Karpas-422 (cell line): ENCODE data around the gene TMEFF1. TPM values are rescaled to one million over a fixed set of nuclear protein-coding genes. Genes with fewer than 3 reads are reported as not detected.

Experiments
- DNase-seq: peaks from one replicate; pipeline ENCODE4 v3.0.0-alpha.2; 2015
- H2AFZ ChIP-seq: fragments of 200-600 bp; sonication (generic); 2 replicates; pipeline ENCODE4 v1.6.1; 2014; ENCODE audit warnings: antibody characterized with exemption, low read length, mixed read lengths
- H3K27ac ChIP-seq: fragments of 200-600 bp; sonication (generic); 2 replicates; pipeline ENCODE4 v1.5.1; 2014; ENCODE audit warnings: mild to moderate bottlenecking, low read length, moderate library complexity
- H3K27me3 ChIP-seq: fragments of 200-600 bp; sonication (generic); 2 replicates; pipeline ENCODE4 v1.6.1; 2014; ENCODE audit warnings: low read length, mixed read lengths
- H3K36me3 ChIP-seq: fragments of 200-600 bp; sonication (generic); 2 replicates; pipeline ENCODE4 v1.6.1; 2014; ENCODE audit warnings: low read length, mixed read lengths; ENCODE audit not compliant: insufficient read depth
- H3K4me1 ChIP-seq: fragments of 200-600 bp; sonication (generic); 2 replicates; pipeline ENCODE4 v1.6.1; 2014; ENCODE audit warnings: mild to moderate bottlenecking, low read length, mixed read lengths
- H3K4me2 ChIP-seq: fragments of 200-600 bp; sonication (generic); 2 replicates; pipeline ENCODE4 v1.6.1; 2014; ENCODE audit warnings: low read length, low read depth, mild to moderate bottlenecking; ENCODE audit not compliant: poor library complexity, severe bottlenecking
- H3K4me3 ChIP-seq: fragments of 200-600 bp; sonication (generic); 2 replicates; pipeline ENCODE4 v1.5.1; 2014; ENCODE audit warnings: mild to moderate bottlenecking, antibody characterized with exemption, low read length, mixed read lengths
- H3K79me2 ChIP-seq: fragments of 200-600 bp; sonication (generic); 2 replicates; pipeline ENCODE4 v1.6.1; 2014; ENCODE audit warnings: mild to moderate bottlenecking, low read length, mixed read lengths
- H3K9ac ChIP-seq: fragments of 200-600 bp; sonication (generic); 2 replicates; pipeline ENCODE4 v1.6.0; 2014; ENCODE audit warnings: low read length
- H3K9me2 ChIP-seq: fragments of 200-600 bp; sonication (generic), shearing (Covaris generic); replicated peaks from 2 replicates; pipeline ENCODE4 v1.6.0; 2014; ENCODE audit warnings: mild to moderate bottlenecking, low read length, moderate library complexity; ENCODE audit not compliant: insufficient read depth
- H3K9me3 ChIP-seq: fragments of 300-700, 200-600 bp; sonication (generic); 2 replicates; pipeline ENCODE4 v1.6.1; 2014; ENCODE audit warnings: low read length, mixed read lengths
- H4K20me1 ChIP-seq: fragments of 200-600 bp; sonication (generic); 2 replicates; pipeline ENCODE4 v1.6.1; 2014; ENCODE audit warnings: mild to moderate bottlenecking, antibody characterized with exemption, low read length, low read depth; ENCODE audit not compliant: insufficient read depth
- total RNA-seq: library from RNA; depleted of rRNA; stranded (reverse); fragments of >200 nt; shearing (Covaris generic); gene quantifications from 2 replicates; pipeline ENCODE4 v1.2.3, GENCODE V29; 2014; ENCODE audit warnings: low replicate concordance

TMEFF1 gene
- total RNA-seq, 1 experiment from 2014 or later = not detected

DNA sequence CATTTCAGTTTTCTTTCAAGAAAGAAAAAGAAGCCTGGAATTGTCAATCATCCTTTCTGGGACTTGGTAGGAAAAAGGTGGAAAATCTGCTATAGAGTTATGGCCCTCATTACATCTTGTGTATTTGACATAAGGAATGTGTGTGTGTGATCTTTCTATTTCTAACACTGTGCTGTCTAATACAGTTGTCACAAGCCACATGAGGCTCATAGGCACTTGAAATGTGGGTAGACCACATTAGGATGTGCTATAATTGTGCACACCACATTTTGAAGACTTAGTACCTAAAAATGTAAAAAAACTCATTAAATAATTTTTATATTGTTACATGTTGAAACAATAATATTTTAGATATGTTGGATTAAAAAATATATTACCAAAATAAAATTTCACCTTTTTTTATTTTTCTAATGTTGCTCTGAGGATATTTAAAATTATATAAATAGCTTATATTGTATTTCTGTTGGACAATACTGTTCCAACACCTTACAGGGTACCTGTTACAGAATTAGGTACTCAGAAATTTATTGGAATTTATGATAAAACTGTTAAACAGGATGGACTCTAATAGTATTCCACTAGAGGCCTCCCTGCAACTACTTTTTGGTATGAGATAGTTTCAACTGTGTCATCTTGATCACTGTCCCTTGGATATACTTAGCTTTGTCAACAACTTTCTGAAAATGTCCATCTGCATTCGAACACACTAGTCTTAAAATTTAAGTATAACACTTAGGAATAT, 27.6 kb upstream of the TMEFF1 start:
- Histone ChIP-seq H3K36me3 (peaks cover 4% of the 10 kb centered on the region; the same call in 1 of the 2 replicates), H3K4me3 (no peak overlapping the region), H3K27me3 (no peaks in the 10 kb centered on the region), H3K4me2 (no peak overlapping the region), H3K4me1 (no peaks in the 10 kb centered on the region), H2AFZ (no peak overlapping the region), H3K9ac (no peak overlapping the region), H3K9me3 (no peaks in the 10 kb centered on the region), H4K20me1 (no peaks in the 10 kb centered on the region), H3K9me2 (no peaks in the 10 kb centered on the region), H3K79me2 (peaks cover 39% of the 10 kb centered on the region), H3K27ac (no peak overlapping the region)
- no peak for DNase-seq

- H3K9ac ChIP-seq = no peak overlapping the region
- no peak overlapping the region for H3K27ac ChIP-seq
- H3K4me1 ChIP-seq = no peaks in the 10 kb centered on the region
- peaks cover 38% of the 10 kb centered on the region for H3K79me2 ChIP-seq
- H3K9me3 ChIP-seq = no peaks in the 10 kb centered on the region
- H4K20me1 ChIP-seq = no peaks in the 10 kb centered on the region
- no peak overlapping the region for H2AFZ ChIP-seq
- no peak overlapping the region for H3K4me2 ChIP-seq
- peaks cover 4% of the 10 kb centered on the region; the same call in 1 of the 2 replicates for H3K36me3 ChIP-seq
- no peak for DNase-seq
- H3K9me2 ChIP-seq = no peaks in the 10 kb centered on the region
- H3K4me3 ChIP-seq = no peak overlapping the region
- H3K27me3 ChIP-seq = no peaks in the 10 kb centered on the region
Measured at GRCh38 chr9:100445903-100446549, 26.9 kb upstream of the TMEFF1 start.

DNA sequence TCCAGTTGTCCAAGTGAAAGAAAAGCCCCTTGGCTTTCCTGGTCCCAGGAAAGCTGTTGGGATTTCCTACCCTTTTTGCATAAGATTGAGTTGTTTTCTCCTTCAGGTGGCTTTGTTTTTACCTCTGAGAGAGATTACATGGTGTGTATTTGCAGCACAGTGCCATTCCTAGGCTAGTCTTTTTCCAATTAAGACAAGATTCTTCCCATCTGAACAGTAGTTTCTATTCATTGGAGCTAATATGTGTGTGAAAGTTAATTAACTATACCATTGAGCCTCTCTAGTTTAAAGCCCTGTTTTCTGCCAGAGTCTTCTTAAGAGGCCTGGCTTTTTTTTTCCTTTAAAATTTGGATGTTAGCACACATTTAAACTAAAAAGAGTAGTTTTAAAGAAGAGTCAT, 25.9 kb upstream of the TMEFF1 start:
- H3K4me2 ChIP-seq = no peak overlapping the region
- no peaks in the 10 kb centered on the region for H3K4me1 ChIP-seq
- H3K27me3 ChIP-seq = no peaks in the 10 kb centered on the region
- H3K36me3 ChIP-seq = peaks cover 7% of the 10 kb centered on the region
- H3K4me3 ChIP-seq = no peak overlapping the region
- no peaks in the 10 kb centered on the region for H3K9me3 ChIP-seq
- peaks cover 36% of the 10 kb centered on the region for H3K79me2 ChIP-seq
- H3K27ac ChIP-seq = no peak overlapping the region
- H2AFZ ChIP-seq = no peak overlapping the region
- H3K9ac ChIP-seq = no peak overlapping the region
- H4K20me1 ChIP-seq = no peaks in the 10 kb centered on the region
- DNase-seq = no peak
- H3K9me2 ChIP-seq = no peaks in the 10 kb centered on the region

- peaks cover 33% of the 10 kb centered on the region for H3K79me2 ChIP-seq
- no peak for DNase-seq
- peaks cover 12% of the 10 kb centered on the region for H3K36me3 ChIP-seq
- H3K4me2 ChIP-seq = no peak overlapping the region
- H3K27me3 ChIP-seq = no peaks in the 10 kb centered on the region
- no peak overlapping the region for H2AFZ ChIP-seq
- H3K9ac ChIP-seq = no peak overlapping the region
- no peaks in the 10 kb centered on the region for H4K20me1 ChIP-seq
- no peak overlapping the region for H3K27ac ChIP-seq
- H3K4me1 ChIP-seq = no peaks in the 10 kb centered on the region
- no peak overlapping the region for H3K4me3 ChIP-seq
- no peaks in the 10 kb centered on the region for H3K9me2 ChIP-seq
- H3K9me3 ChIP-seq = no peaks in the 10 kb centered on the region
Measured at GRCh38 chr9:100448266-100448665, 24.7 kb upstream of the TMEFF1 start.

DNA sequence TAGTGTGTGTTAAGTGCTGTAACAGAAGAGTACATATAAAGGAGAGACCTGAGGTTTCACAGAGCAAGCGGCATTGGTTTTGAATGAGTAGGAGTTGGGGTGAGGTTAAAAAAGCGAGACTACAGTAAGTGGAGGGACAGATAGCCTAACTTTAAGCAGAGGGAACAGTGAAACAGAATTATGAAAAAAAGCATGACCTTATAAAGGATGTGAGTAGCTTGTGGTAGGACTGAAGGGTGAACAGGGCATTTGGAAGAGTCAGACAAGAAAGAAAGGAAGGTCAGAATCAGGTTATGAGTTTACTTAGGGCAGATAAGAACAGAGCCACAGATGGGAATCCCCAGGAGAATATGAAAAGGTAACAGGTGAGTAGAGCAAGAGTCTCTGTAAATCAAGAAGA, 23.5 kb upstream of the TMEFF1 start:
- H3K9me2 ChIP-seq = no peaks in the 10 kb centered on the region
- H4K20me1 ChIP-seq = no peaks in the 10 kb centered on the region
- H3K9me3 ChIP-seq = no peaks in the 10 kb centered on the region
- H3K9ac ChIP-seq = no peak overlapping the region
- no peak overlapping the region for H3K4me3 ChIP-seq
- DNase-seq = no peak
- H3K79me2 ChIP-seq = peaks cover 26% of the 10 kb centered on the region
- no peaks in the 10 kb centered on the region for H3K27me3 ChIP-seq
- no peak overlapping the region for H2AFZ ChIP-seq
- no peaks in the 10 kb centered on the region for H3K4me1 ChIP-seq
- H3K36me3 ChIP-seq = peaks cover 14% of the 10 kb centered on the region
- no peak overlapping the region for H3K4me2 ChIP-seq
- no peak overlapping the region for H3K27ac ChIP-seq

DNA sequence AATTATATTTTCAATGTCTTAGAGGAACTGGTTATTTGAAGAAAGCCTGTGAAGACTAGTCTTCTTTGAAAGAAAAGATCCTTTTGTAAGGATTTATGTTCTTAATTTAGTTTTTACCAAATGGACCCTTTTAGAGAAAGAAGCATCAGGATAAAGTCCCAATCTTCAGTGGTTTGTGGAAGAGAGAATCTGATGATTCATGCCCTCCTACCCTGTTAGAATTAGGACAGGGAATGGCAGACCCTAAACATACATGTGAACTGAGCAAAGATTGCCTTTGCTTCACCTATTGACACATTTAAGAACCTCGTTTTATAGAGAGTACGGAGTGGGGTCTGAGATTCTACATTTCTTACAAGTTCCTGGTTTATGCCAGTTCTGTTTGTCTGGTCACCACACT, 20.1 kb upstream of the TMEFF1 start:
- Histone ChIP-seq H3K36me3 (peaks cover 10% of the 10 kb centered on the region; the same call in 1 of the 2 replicates), H3K9me2 (no peaks in the 10 kb centered on the region), H3K27me3 (no peaks in the 10 kb centered on the region), H3K4me3 (no peak overlapping the region), H2AFZ (no peak overlapping the region), H3K79me2 (0 out of 2 replicates have a peak, but pooled peaks cover 3% of the 10 kb centered on the region), H3K9me3 (no peaks in the 10 kb centered on the region), H3K27ac (no peak overlapping the region), H3K9ac (no peak overlapping the region), H3K4me2 (no peak overlapping the region), H4K20me1 (no peaks in the 10 kb centered on the region), H3K4me1 (no peaks in the 10 kb centered on the region)
- DNase-seq = no peak

DNA sequence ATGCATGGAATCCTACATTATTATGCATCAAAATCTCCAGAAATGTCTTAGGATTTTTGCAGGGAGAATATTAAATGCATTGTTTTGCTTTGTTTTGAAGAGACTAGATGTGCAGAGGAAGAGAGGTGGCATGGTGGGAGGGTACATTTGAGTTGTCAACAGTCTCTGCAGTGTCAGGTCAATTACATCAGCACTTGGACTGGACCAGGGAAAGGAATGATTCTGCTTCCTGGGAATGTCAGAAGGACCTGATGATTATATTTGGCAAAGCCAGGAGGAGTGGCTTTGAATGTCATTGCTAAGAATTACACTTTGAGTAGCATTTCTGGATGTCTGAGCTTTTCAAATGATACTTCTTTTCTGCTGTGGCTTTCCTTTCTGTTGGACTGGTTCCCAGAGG, 17.5 kb upstream of the TMEFF1 start:
- Histone ChIP-seq H3K9me2 (no peaks in the 10 kb centered on the region), H3K9ac (no peak overlapping the region), H3K4me1 (no peaks in the 10 kb centered on the region; the same call in 1 of the 2 replicates), H3K4me2 (no peak overlapping the region), H3K27ac (no peak overlapping the region), H3K9me3 (no peaks in the 10 kb centered on the region), H4K20me1 (no peaks in the 10 kb centered on the region), H3K27me3 (no peaks in the 10 kb centered on the region), H3K79me2 (no peaks in the 10 kb centered on the region), H2AFZ (no peak overlapping the region), H3K36me3 (peaks cover 10% of the 10 kb centered on the region; the same call in 1 of the 2 replicates), H3K4me3 (no peak overlapping the region)
- DNase-seq = no peak

GRCh38 chr9:100457517-100457916, 15.4 kb upstream of the TMEFF1 start:
- Histone ChIP-seq H3K36me3 (0 out of 2 replicates have a peak, but pooled peaks cover 6% of the 10 kb centered on the region), H3K4me1 (no peaks in the 10 kb centered on the region; the same call in 1 of the 2 replicates), H3K9me2 (no peaks in the 10 kb centered on the region), H3K4me3 (no peak overlapping the region), H3K27me3 (no peaks in the 10 kb centered on the region), H4K20me1 (no peaks in the 10 kb centered on the region), H3K9ac (no peak overlapping the region), H3K27ac (no peak overlapping the region), H3K4me2 (no peak overlapping the region), H3K9me3 (no peaks in the 10 kb centered on the region), H2AFZ (no peak overlapping the region), H3K79me2 (no peaks in the 10 kb centered on the region)
- DNase-seq = no peak
